Measurements from ENCODE around the gene MACROD1.

GRCh38 chr11:64063777-64064176, 102.1 kb downstream of the MACROD1 start:
- TF ChIP-seq POLR2A (IDR thresholded peaks at IDR 0.05) (no peak), CTCF (IDR thresholded peaks at IDR 0.05) (no peak)
